Esophagus squamous epithelium (tissue), 5 donors: ENCODE measurements around the gene RELN. TPM values are rescaled to one million over a fixed set of nuclear protein-coding genes. Genes with fewer than 3 reads are reported as not detected.

ENCODE experiments used
- DNase-seq: peaks from one replicate; lab custom pipeline; 2025; lab: John Stamatoyannopoulos, UW
- H3K27ac ChIP-seq, 4 donors: fragments of 200-600 bp; sonication (generic); one replicate each; pipeline ENCODE4 v1.5.1; 2016 to 2019; ENCODE audit warnings: mild to moderate bottlenecking in 1 of 4
- H3K27me3 ChIP-seq, 4 donors: fragments of 200-600 bp; sonication (generic); 1 replicate in 3 of 4; 2 replicates in 1 of 4; pipeline versions ENCODE4 v1.5.1 to v1.6.0; 2017 to 2021; ENCODE audit warnings: antibody characterized with exemption in 1 of 4
- H3K36me3 ChIP-seq, 3 donors: fragments of 200-600 bp; sonication (generic); one replicate each; pipeline ENCODE4 v1.5.1; 2016 to 2019
- H3K4me1 ChIP-seq, 3 donors: fragments of 200-600 bp; sonication (generic); one replicate each; pipeline ENCODE4 v1.5.1; 2017 to 2019
- H3K4me3 ChIP-seq, 4 donors: fragments of 200-600 bp; sonication (generic); 1 replicate in 3 of 4; 2 replicates in 1 of 4; pipeline ENCODE4 v1.5.1; 2016 to 2019; ENCODE audit warnings: mild to moderate bottlenecking in 2 of 4, moderate library complexity in 1 of 4
- H3K9me3 ChIP-seq, 3 donors: fragments of 200-600 bp; sonication (generic); one replicate each; pipeline ENCODE4 v1.5.1; 2016 to 2019
- CTCF ChIP-seq, 6 experiments: fragments of 450-650 bp in 4 of 6; fragments of 200-600 bp in 2 of 6; sonication (generic) in 2 of 6; IDR thresholded peaks; one replicate each; pipeline ENCODE4 v1.5.1; 2016 to 2019; ENCODE audit warnings: antibody characterized with exemption in 6 of 6, mild to moderate bottlenecking in 4 of 6, moderate library complexity in 4 of 6
- POLR2A ChIP-seq, 4 donors: fragments of 450-650 bp; IDR thresholded peaks; one replicate each; pipeline ENCODE4 v1.6.1; 2017; ENCODE audit warnings: antibody characterized with exemption in 4 of 4, mild to moderate bottlenecking in 4 of 4, moderate library complexity in 3 of 4
- WGBS, 2 donors: methylation state at CpG; one replicate each; pipeline ENCODE4 v1.1.5; 2018; 5-methylcytosine and 5-hydroxymethylcytosine counted together
- intact Hi-C: fragments of 100-400 bp; cut with DNase I; formaldehyde crosslinking; loops from one replicate; pipeline ENCODE4 v1.15.0; 2022
- total RNA-seq, 4 donors: library from RNA; depleted of rRNA; stranded (reverse); fragments of >200 nt; gene quantifications; one replicate each; pipeline ENCODE4 v1.1.0, GENCODE V29; 2016
- donor health status: DM: yes; HTN: yes; CAD: no.

The RELN gene
- total RNA-seq, 4 donors from 2014 or later = 0.68 to 6.5 (median 1.00) TPM

DNA sequence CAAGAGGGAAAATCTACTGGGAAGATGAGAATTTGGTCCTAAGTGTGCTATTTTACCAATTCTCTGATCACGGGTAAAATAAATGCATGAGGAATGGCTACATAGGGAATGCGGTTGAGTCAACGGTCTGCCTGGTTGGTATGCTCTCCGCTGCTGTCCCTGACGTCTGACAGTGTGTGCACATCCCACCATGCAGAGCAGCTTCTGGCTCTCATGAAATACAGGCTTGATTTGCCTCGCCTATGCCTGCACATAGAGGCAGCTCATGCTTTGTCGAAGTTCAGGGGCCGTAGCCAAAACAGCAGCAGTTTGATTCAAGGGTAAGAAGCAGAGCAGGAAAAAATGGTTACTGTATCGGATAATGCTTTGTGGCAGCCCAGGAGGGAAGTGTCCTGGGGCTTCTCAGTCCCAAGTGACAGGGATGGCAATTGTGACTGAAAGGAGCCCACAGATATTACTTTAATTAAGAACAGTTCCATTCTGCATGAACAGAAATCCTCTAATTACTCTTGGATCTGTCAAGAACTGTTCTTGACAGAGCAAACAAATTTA is 275.0 kb downstream of the RELN start:
- Histone ChIP-seq H3K27ac (no peak overlapping the region), H3K4me3 (no peak overlapping the region), H3K9me3 (no peaks in the 10 kb centered on the region), H3K4me1 (no peaks in the 10 kb centered on the region), H3K27me3 (no peaks in the 10 kb centered on the region), H3K36me3 (no peaks in the 10 kb centered on the region)
- WGBS, 2 donors = 72 to 73% methylated on average over 6 to 9 of the region's 9 CpGs
- DNase-seq = no peak
- TF ChIP-seq CTCF (IDR thresholded peaks at IDR 0.05) (no peak), POLR2A (IDR thresholded peaks at IDR 0.05) (no peak)
- intact Hi-C loops = no loop called here

DNA sequence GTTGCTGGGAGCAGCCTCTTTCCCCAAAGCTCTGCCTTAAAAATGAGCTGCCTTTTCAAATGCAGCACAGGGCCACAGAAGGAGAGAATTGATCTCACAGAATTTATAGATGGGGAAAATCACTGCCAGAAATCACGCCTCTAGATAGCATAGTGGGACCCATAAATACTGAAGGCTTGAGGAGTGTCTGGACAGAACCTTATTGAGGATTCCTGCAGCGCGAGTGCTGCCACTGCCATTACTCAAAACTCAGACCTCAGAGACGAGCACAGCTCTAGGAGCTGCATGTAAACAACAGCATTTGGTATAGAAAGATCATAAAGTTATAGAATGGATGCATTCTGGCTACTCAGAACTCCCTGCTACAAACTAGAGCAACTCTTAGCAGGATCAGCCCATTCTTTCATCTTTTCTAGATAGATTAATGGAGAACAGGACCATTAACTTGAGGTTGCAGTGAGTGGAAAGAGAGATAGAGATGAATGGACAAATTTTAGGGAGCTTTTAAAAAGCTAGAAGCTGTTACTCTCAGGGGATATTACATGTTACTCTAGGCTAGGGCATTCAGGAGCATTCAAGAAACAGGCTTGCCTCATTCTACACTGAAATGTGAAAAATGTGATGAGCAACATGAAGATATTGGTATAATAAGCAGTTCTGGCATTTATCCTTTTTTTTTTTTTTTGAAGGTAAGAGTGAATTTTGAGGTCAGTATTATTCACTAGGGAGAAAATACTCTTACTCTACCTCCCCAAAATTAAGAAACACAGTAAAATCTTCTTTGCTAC is 276.3 kb downstream of the RELN start:
- Histone ChIP-seq H3K36me3 (no peaks in the 10 kb centered on the region), H3K27me3 (no peaks in the 10 kb centered on the region), H3K9me3 (no peaks in the 10 kb centered on the region), H3K27ac (no peak overlapping the region), H3K4me3 (no peak overlapping the region), H3K4me1 (no peaks in the 10 kb centered on the region)
- TF ChIP-seq CTCF (IDR thresholded peaks at IDR 0.05) = no peak
- no peak for TF ChIP-seq POLR2A (IDR thresholded peaks at IDR 0.05)
- DNase-seq = no peak
- intact Hi-C loops = no loop called here
- WGBS, 2 donors = 60 to 61% methylated on average over 4 of the region's 4 CpGs

- Histone ChIP-seq H3K27ac (no peak overlapping the region), H3K4me1 (no peaks in the 10 kb centered on the region), H3K4me3 (no peak overlapping the region), H3K36me3 (no peaks in the 10 kb centered on the region), H3K27me3 (no peaks in the 10 kb centered on the region), H3K9me3 (no peaks in the 10 kb centered on the region)
- DNase-seq = no peak
- WGBS, 2 donors = 67 to 74% methylated on average over 4 of the region's 4 CpGs
- no peak for TF ChIP-seq POLR2A (IDR thresholded peaks at IDR 0.05)
- TF ChIP-seq CTCF (IDR thresholded peaks at IDR 0.05) = no peak
- intact Hi-C loops = no loop called here
These were observed 278.0 kb downstream of the RELN start for GRCh38 chr7:103711413-103711812.

DNA sequence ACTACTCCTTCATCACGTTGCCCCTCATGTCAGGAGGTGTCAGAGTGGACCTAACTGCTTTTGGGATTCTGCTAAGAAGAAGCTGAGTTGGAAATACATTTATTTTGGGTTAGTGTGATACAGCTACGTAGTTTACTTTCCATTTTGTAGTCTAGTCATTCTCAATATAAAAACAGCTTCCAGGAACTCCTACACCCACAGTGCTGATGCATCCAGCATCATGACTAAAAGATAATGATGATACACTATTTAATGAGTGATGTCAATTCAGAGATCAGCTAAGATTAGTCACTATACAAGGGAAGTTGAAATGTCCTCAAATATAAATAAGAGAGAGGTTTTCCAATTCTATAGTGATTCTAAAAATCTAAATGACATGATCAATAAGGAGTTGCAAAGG is 279.2 kb downstream of the RELN start:
- Histone ChIP-seq H3K9me3 (no peaks in the 10 kb centered on the region), H3K27me3 (no peaks in the 10 kb centered on the region), H3K36me3 (no peaks in the 10 kb centered on the region), H3K27ac (no peak overlapping the region), H3K4me3 (no peak overlapping the region), H3K4me1 (no peaks in the 10 kb centered on the region)
- intact Hi-C loops = no loop called here
- TF ChIP-seq POLR2A (IDR thresholded peaks at IDR 0.05) = no peak
- no peak for TF ChIP-seq CTCF (IDR thresholded peaks at IDR 0.05)
- no peak for DNase-seq
- WGBS, 2 donors = 40 to 51% methylated on average over 2 of the region's 2 CpGs

- Histone ChIP-seq H3K4me1 (no peaks in the 10 kb centered on the region), H3K4me3 (no peak overlapping the region), H3K9me3 (no peaks in the 10 kb centered on the region), H3K27me3 (no peaks in the 10 kb centered on the region), H3K36me3 (no peaks in the 10 kb centered on the region), H3K27ac (no peak overlapping the region)
- TF ChIP-seq CTCF (IDR thresholded peaks at IDR 0.05) (no peak), POLR2A (IDR thresholded peaks at IDR 0.05) (no peak)
- intact Hi-C loops = no loop called here
- no peak for DNase-seq
- WGBS, 2 donors = 29% methylated on average over 1 of the region's 1 CpG
These were observed 282.7 kb downstream of the RELN start for GRCh38 chr7:103706805-103707204.
